OCI-LY1 (cell line): ENCODE data around the gene TNIP1.

Experiments used
- EZH2 ChIP-seq: fragments of 200-600 bp; sonication (generic), shearing (Covaris generic); IDR thresholded peaks from 2 replicates; pipeline ENCODE4 v1.8.0; 2017; ENCODE audit warnings: borderline replicate concordance, mixed run types, mild to moderate bottlenecking, antibody characterized with exemption, low read length, moderate library complexity, mixed read lengths
- TF ChIP-seq, protein P1 (sequence below): fragments of 200-600 bp; sonication (generic), shearing (Covaris generic); IDR thresholded peaks from 2 replicates; pipeline ENCODE4 v1.5.1; 2017; ENCODE audit warnings: mild to moderate bottlenecking, antibody characterized with exemption, low read length, moderate library complexity, mixed read lengths

DNA sequence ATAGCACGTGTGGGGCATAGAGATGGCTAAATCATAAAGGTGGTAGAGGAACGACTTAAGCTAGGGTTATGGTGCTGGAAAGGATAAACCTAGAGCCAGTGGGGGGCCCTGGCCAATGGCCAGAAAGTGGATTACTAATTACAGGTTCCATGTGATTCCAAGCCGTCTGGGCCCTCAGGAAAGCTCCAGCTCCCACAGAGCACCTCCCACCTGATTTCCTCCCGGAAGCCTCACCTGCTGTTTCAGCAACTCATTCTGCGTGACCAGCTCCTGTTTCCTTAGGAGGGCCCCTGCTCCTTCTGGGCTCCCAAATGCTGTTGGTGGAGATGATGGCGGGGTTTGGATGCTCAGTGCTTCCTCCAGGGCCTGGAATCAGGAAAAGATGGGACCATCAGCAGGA lies 44.3 kb downstream of the TNIP1 start:
- TF ChIP-seq, protein P1, sequence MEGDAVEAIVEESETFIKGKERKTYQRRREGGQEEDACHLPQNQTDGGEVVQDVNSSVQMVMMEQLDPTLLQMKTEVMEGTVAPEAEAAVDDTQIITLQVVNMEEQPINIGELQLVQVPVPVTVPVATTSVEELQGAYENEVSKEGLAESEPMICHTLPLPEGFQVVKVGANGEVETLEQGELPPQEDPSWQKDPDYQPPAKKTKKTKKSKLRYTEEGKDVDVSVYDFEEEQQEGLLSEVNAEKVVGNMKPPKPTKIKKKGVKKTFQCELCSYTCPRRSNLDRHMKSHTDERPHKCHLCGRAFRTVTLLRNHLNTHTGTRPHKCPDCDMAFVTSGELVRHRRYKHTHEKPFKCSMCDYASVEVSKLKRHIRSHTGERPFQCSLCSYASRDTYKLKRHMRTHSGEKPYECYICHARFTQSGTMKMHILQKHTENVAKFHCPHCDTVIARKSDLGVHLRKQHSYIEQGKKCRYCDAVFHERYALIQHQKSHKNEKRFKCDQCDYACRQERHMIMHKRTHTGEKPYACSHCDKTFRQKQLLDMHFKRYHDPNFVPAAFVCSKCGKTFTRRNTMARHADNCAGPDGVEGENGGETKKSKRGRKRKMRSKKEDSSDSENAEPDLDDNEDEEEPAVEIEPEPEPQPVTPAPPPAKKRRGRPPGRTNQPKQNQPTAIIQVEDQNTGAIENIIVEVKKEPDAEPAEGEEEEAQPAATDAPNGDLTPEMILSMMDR = no peak
- no peak for TF ChIP-seq EZH2
